HEK293 (cell line): ENCODE results near the gene RITA1.

ENCODE experiments used
- BCL11B ChIP-seq: fragments of 450-650 bp; formaldehyde crosslinking; IDR thresholded peaks from 2 replicates; pipeline ENCODE4 v1.5.1; 2016; ENCODE audit warnings: low read depth, missing biosample characterization, missing genetic modification characterization
- CTCF ChIP-seq: fragments of 450-650 bp; formaldehyde crosslinking; IDR thresholded peaks from 2 replicates; pipeline ENCODE4 v1.5.1; 2016; ENCODE audit warnings: missing biosample characterization, missing genetic modification characterization
- EGR2 ChIP-seq: fragments of 450-650 bp; formaldehyde crosslinking; IDR thresholded peaks from 2 replicates; pipeline ENCODE4 v1.5.1; 2016; ENCODE audit warnings: low read depth, missing biosample characterization, missing genetic modification characterization
- SP3 ChIP-seq: fragments of 450-650 bp; formaldehyde crosslinking; IDR thresholded peaks from 2 replicates; pipeline ENCODE4 v1.5.1; 2016; ENCODE audit warnings: missing biosample characterization, missing genetic modification characterization
- ZBTB20 ChIP-seq: fragments of 450-650 bp; formaldehyde crosslinking; IDR thresholded peaks from 2 replicates; pipeline ENCODE4 v1.5.1; 2016; ENCODE audit warnings: missing biosample characterization, missing genetic modification characterization
- ZNF155 ChIP-seq: fragments of 450-650 bp; formaldehyde crosslinking; IDR thresholded peaks from 2 replicates; pipeline ENCODE4 v1.5.1; 2016; ENCODE audit warnings: missing biosample characterization, missing genetic modification characterization
- ZNF19 ChIP-seq: fragments of 450-650 bp; formaldehyde crosslinking; IDR thresholded peaks from 2 replicates; pipeline ENCODE4; 2016; ENCODE audit warnings: missing biosample characterization, missing genetic modification characterization, low read depth
- ZNF362 ChIP-seq: fragments of 450-650 bp; formaldehyde crosslinking; IDR thresholded peaks from 2 replicates; pipeline ENCODE4 v1.5.1; 2016; ENCODE audit warnings: missing biosample characterization, missing genetic modification characterization

DNA sequence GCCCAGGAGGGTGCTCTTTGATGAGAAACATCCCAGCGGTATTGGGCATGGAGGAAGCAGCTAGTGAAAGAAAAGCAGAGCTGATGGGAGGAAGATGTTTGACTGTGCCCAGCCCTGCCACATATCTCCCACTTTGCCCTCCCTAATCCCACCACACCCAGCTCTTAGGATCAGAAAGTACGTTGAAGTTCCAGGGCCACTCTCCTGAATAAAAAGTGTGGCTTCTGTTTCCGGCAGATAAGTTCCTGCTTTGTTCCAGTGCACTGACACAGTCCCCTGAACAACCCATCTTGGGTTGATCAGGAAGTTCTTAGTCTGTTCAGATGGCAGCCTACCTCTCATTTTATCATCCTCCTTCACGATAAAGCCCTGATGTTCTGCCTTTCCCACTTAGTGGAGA lies 52.2 kb downstream of the RITA1 start:
- TF ChIP-seq ZNF155 (no peak), SP3 (tag by site-specific recombination) (no peak), CTCF (tag by site-specific recombination) (no peak), ZNF19 (tag by site-specific recombination) (no peak), BCL11B (no peak), ZBTB20 (tag by site-specific recombination) (no peak), ZNF362 (tag by site-specific recombination) (no peak), EGR2 (tag by site-specific recombination) (no peak)
